HG03139 (cell line): Measurements from ENCODE around the gene CCDC18.
"Not testable (repeated sequence)": the region's sequence is repeated elsewhere in the genome, so short reads cannot be mapped to it uniquely, and the experiment has no call there.

Experiments
- ATAC-seq: cut with Tn5 transposase; IDR thresholded peaks from one replicate; pipeline ENCODE4 v1.9.1; 2021; ENCODE audit not compliant: unreplicated experiment

The CCDC18 gene

DNA sequence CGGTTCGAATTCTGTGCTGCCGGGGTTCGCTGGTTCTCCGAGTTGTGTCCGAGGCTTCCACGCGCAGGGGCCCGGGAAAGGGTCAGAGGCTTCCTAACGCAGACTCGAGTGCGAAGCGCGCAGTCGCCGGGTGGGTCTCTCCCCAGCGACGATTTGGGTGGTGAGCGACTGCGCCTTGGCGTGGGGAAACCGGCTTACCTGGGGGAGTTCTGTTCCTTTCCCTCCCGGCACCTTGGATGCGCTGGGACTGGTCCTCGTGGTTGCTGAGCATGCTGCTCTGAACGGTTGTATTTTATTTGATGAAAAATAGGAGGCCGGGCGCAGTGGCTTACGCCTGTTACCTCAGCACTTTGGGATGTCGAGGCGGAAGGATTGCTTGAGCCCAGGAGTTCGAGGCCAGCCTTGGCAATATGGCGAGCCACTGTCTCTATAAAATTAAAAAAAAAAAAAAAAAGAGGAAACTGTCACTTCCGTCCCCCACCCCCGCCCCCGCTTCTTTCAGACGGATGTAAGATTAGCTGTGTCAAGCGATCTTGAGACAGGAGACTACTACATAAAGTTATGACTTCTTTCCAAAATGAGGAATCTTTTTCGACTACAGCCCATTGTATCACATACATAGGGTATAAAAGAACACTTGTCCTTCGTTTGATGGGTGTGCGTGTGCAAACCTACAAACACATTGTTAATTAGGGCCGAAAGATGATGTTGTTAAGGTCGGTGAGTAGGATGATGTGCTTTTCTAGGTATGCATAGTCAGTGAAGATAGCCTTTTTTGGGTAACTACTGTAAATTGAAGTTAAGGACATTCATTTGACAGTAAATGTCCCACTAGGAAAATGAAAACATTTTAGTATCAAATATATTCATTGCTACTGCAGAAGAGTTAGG, at the start of gene CCDC18:
TSS of gene CCDC18 (plus strand) at position 2 of the 891 bp plus-strand sequence. CDS start 2,638 bp downstream, outside the sequence.
- no peak for ATAC-seq

- ATAC-seq: no peak
Measured at GRCh38 chr1:93132638-93133037, 47.9 kb upstream of the CCDC18 start.

GRCh38 chr1:93136445-93136844, 44.1 kb upstream of the CCDC18 start:
- ATAC-seq: no peak

GRCh38 chr1:93137604-93138292, 42.8 kb upstream of the CCDC18 start:
- no peak for ATAC-seq

GRCh38 chr1:93140106-93140505, 40.4 kb upstream of the CCDC18 start:
- no peak for ATAC-seq

DNA sequence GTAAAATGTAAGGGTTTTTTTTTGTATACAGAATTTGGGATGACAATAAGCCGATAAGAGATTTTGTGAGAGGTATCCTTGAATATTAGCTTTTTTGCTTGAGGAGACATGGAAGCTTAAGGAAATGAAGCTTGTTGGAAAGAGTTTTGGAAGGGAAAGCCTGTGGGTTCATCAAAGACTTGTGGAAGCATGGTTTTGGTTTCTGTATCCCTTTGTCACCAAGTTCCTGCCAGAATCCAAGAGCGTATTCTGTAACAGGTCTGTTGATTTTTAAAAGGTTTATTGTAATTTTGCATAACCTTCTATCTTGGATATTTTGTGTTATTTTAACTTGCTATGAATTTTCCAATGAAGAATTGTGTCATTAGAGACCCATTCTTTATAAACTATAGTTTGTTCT, 38.4 kb upstream of the CCDC18 start:
- ATAC-seq: no peak

DNA sequence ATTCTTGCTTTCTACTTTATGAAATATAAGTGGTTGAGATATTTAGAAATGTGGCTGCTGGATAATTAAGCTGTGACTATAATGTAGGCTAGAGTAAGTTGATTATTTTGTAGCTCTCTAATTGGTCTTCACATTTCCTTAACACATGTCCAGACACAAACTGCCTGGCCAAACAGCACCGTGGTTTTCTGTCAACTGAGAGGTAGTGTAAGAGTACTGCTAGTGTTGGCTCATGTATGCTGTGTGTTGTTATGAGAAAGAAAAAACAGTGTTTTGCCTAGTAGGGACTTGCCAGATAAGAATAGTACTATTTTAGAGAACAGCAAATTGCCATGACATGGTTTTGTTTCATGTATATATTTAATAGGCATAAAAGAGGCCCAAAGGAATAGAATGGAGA, 37.4 kb upstream of the CCDC18 start:
- no peak for ATAC-seq

DNA sequence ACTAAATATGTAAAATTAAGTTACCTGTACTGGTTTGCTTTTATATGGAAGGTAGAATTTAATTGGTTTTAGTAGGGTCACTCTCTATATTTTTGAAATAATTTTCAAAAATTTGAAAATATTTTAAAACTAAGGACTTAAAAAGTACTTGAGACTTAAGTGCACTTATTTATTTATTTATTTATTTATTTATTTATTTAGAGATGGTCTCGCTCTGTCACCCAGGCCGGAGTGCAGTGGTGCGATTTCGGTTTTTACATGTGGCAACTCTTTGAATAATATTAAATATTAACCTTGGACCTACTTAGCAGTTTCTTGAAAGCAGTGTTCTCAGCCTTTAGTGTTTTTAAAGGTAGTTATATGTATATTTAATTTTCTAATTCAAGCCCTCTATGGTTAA, 36.8 kb upstream of the CCDC18 start:
- no peak for ATAC-seq

- no peak for ATAC-seq
Measured at GRCh38 chr1:93148001-93148400, 32.5 kb upstream of the CCDC18 start.

- ATAC-seq: no peak
Measured at GRCh38 chr1:93150729-93151128, 29.8 kb upstream of the CCDC18 start.

DNA sequence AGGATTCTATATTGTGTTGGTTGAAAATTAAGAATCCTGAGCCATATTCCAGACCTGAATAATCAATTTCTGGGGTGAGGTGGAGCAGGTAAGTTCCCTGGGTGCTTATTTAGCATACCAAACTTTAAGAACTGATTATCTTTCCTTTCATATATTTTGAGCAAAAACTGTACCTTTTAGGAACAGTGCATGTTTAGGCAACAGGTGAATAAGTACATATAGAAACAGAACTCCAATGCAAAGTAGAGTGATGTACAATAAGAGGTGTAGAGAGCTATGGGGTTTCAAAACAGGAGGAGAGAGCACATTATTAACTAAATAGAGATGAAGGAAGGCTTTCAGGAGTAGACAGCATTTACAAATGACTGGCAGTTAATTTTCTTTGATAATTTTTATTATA, 29.1 kb upstream of the CCDC18 start:
- ATAC-seq: no peak

DNA sequence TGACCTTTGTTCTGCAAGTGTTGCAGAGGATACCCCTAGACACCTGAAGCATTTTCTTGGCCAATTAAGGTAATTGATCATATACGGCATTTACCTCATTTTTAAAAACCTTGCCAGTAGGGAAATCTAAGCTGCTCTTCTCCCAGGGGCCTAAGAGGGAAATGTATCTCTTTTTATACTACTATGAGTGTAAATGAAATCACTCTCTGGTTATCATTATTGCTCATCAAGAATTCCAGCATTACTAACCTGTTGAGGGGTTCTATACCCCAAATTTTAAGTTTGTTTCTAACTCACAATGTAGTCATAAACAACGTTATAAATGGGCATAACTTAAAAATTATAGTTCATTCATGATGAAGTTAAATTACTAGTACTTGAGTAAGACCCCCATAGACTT, 27.7 kb upstream of the CCDC18 start:
- no peak for ATAC-seq

- no peak for ATAC-seq
Measured at GRCh38 chr1:93154898-93155297, 25.6 kb upstream of the CCDC18 start.

DNA sequence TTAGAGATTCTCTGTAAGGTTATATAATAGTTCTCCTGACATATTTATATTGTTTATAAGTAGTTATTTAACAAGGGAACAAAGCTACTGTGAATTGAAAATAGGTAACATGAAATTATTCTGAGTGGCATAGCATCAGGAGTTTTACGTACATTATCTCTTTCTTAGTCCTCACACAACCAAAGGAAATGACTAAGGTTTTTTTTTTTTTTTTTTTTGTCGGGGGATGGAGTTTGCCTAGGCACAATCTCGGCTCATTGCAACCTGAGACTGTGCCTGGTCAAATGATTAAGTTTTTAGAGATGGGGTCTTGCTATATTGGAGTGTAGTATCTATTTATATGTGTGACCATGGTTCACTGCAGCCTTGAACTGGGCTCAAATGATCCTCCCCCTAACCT, 25.2 kb upstream of the CCDC18 start:
- no peak for ATAC-seq

DNA sequence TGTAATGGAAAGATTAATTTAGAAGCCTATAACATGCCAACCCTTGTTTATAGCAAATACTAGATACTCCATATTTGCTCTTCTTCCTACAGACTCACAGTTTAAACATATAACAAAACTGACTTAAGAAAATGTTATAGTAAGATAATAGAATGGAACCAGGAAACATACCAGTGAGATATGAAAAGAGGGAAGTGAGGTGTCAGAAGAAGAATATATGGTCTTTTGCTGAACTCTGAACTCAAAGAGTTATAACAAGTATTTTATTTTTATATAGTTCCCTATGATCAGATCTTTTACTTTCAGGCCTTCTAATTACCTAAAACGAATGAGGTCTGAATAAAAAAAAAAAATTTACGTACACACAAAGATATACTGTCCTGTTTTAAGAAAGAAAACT, 21.2 kb upstream of the CCDC18 start:
- ATAC-seq: no peak

GRCh38 chr1:93163314-93163713, 17.2 kb upstream of the CCDC18 start:
- not testable (repeated sequence) for ATAC-seq

- no peak for ATAC-seq
Measured at GRCh38 chr1:93164816-93165215, 15.7 kb upstream of the CCDC18 start.

DNA sequence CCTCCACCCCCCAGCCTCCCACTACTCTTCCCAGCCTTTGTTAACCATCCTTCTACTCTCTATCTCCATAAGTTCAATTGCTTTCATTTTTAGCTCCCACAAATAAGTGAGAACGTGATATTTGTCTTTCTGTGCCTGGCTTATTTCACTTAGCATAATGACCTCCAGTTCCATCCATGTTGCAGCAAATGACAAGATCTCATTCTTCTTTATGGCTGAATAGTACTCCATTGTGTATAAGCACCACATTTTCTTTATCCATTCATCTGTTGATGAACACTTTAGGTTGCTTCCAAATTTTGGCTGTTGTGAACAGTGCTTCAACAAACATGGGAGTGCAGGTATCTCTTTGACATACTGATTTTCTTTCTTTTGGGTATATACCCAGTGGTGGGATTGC, 14.6 kb upstream of the CCDC18 start:
- not testable (repeated sequence) for ATAC-seq

- ATAC-seq: no peak
Measured at GRCh38 chr1:93167006-93167405, 13.5 kb upstream of the CCDC18 start.

DNA sequence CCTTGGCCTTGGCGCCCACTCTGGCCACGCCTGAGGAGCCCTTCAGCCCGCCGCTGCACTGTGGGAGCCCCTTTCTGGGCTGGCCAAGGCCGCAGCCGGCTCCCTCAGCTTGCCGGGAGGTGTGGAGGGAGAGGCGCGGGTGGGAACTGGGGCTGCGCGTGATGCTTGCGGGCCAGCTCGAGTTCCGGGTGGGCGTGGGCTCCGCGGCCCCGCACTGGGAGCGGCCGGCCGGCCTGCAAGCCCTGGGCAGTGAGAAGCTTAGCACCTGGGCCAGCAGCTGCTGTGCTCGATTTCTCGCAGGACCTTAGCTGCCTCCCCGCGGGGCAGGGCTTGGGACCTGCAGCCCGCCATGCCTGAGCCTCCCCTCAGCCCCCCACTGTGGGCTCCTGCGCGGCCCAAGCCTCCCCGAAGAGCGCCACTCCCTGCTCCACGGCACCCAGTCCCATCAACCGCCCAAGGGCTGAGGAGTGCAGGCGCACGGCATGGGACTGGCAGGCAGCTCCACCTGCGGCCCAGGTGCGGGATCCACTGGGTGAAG, 10.3 kb upstream of the CCDC18 start:
- not testable (repeated sequence) for ATAC-seq

- ATAC-seq: no peak
Measured at GRCh38 chr1:93171549-93172034, 8.9 kb upstream of the CCDC18 start.

- ATAC-seq: no peak
Measured at GRCh38 chr1:93172778-93173177, 7.7 kb upstream of the CCDC18 start.
